KG1 (cell line): ENCODE data around the gene ZNF487.
A peak's percentile ranks its signal among the peaks of the same experiment; 100 is the strongest.
"Not testable (repeated sequence)": the region's sequence is repeated elsewhere in the genome, so short reads cannot be mapped to it uniquely, and the experiment has no call there.

Experiments used
- DNase-seq: peaks from one replicate; lab custom pipeline; 2025; lab: John Stamatoyannopoulos, UW

The ZNF487 gene

DNA sequence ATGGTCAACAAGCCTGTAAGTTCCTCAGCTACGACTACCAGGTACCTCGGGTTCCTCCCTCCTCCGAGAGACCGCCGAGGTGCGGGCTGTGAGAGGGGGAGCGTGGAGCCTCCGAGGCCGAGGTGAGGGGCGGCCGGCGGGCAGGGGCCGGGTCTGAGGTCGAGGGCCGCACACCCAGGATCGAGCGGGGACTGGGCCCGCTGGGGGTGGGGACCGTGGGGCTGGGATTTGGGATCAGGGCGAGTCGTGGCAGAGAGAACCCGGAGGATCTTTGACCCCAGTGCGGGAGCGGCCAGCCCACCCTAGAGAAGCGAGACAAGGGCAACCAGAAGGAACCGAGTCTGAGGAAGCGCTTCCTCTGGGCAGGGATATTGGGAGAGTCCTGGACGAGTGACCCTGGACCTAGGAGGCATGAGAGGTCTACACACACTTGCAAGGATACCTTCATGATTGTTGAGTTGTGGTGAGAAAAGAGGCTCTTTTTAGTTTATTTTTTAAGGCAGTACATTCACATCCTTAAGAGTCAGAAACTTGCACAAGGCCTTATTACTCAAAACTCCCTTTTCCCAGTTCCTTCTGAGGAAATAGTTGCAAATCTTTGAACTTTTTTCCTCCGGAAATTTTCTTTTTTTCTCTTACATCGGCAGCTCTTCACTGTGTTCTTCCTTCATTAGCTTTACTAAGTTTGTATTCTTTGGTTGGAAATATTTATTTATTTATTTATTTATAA is 395 bp downstream of the ZNF487 start:
- no peak for DNase-seq

DNA sequence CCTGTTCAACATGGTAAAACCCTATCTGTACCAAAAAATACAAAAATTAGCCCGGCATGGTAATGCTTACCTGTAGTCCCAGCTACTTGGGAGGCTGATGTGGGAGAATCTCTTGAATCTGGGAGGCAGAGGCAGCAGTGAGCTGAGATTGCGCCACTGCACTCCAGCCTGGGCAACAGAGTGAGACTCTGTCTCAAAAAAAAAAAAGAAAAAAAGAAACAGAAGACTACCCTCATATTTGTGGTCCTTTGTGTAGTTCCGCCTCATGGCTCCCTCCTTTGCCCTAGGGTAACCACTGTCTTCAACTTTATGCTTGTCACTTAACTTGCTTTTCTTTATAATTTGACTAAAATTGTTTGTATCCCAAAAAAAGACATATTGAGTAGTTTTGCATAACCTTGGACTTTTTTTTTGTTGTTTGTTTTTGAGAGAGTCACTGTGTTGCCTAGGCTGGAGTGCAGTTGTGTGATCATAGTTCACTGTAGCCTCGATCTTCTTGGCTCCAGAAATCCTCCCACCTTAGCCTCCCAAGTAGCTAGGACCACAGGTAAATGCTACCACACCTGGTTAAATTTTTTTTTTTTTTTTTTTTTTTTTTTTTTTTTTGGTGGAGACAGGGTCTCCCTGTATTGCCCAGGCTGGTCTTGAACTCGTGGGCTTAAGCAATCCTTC is 3.7 kb downstream of the ZNF487 start:
- DNase-seq, result no peak

DNA sequence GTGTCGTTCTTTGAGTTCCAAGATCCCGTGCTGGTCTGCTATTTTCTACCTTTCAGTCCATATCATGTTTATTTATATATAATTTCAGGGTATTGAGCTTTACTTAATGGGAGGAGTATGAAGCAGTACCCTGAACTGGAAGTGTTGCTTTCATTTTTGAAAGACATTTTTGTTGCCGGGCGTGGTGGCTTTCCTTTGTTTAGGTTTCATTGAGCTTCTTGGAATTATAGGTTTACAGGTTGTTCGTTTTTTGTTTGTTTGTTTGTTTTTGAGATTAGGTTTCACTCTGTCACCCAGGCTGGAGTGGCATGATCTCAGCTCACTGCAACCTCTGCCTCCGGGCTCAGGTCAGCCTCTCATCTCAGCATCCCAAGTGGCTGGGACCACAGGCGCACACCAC is 7.4 kb downstream of the ZNF487 start:
- no peak for DNase-seq

DNA sequence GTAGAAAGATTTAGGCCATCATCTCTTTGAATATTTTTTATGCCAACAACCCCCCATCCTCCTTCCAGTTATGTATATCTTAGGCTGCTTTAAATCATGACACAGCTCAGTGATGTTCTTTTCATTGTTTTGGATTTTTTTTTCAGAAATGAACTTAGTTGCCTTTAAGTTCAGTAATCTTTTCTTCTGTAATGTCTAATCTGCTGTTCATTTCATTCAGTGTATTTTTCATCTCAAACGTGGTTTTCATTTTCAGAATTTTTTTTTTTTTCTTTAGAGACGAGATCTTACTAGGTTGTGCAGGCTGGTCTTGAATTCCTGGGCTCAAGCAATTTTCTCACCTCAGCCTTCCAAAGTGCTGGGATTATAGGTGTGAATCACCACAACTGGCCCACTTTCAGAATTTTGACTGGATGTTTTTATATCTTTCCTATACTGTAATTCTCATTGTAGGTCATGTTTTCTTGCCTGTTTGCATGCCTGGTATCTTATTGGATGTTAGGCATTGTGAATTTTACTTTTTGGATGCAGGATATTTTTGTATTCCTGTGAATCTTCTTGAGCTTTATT is 8.1 kb downstream of the ZNF487 start:
- DNase-seq, result no peak

DNA sequence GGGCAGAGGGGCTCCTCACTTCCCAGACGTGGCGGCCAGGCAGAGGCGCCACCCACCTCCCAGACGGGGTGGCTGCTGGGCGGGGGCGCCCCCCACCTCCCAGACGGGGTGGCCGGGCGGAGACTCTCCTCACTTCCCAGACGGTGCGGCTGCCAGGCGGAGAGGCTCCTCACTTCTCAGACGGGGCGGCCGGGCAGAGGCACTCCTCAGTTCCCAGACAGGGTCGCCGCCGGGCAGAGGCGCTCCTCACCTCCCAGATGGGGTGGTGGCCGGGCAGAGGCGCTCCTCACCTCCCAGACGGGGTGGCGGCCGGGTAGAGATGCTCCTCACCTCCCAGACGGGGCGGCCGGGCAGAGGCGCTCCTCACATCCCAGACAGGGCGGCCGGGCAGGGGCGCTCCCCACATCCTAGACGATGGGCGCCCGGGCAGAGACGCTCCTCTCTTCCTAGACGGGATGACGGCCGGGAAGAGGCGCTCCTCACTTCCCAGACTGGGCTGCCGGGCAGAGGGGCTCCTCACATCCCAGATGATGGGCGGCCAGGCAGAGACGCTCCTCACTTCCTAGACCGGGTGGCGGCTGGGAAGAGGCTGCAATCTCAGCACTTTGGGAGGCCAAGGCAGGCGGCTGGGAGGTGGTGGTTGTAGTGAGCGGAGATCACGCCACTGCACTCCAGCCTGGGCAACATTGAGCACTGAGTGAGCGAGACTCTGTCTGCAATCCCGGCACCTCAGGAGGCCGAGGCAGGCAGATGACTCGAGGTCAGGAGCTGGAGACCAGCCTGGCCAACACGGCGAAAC is 9.5 kb downstream of the ZNF487 start:
- DNase-seq, result not testable (repeated sequence)

DNA sequence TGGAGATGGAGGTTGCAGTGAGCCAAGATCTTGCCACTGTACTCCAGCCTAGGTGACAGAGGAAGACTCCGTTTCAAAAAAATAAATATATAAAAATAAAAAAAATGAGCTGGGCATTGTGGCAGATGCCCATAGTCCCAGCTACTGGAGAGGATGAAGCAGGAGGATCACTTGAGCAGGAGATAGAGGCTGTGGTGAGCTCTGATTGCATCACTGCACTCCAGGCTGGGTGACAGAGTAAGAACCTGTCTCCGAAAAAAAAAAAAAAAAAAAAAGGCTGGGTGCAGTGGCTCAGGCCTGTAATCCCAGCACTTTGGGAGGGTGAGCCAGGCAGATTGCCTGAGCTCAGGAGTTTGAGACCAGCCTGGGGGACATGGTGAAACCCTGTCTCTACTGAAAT is 11.8 kb downstream of the ZNF487 start:
- DNase-seq, result no peak

DNA sequence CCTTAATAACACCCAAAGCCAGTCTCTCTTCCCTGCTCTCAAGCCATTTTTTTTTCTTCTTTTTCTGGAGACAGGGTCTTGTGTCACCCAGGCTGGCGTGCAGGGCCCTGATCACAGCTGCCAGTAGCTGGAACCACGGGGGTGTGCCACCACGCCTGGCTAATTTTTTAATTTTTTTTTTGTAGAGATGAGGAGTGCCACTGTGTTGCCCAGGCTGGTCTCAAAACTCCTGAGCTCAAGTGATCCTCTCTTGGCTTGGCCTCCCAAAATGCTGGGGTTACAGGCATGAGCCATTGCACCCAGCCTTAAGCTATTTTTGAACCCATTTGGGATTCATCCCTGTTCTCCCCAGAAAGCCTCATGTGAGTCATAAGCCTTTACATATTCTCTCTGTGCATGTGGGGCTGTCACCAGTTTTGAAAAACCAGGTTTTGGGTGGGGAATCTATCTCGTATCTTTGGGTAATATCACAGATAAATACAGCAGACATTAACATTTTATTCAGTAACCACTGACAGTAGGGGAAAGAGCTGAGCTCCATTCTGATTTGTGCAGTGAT is 15.5 kb downstream of the ZNF487 start:
- no peak for DNase-seq

DNA sequence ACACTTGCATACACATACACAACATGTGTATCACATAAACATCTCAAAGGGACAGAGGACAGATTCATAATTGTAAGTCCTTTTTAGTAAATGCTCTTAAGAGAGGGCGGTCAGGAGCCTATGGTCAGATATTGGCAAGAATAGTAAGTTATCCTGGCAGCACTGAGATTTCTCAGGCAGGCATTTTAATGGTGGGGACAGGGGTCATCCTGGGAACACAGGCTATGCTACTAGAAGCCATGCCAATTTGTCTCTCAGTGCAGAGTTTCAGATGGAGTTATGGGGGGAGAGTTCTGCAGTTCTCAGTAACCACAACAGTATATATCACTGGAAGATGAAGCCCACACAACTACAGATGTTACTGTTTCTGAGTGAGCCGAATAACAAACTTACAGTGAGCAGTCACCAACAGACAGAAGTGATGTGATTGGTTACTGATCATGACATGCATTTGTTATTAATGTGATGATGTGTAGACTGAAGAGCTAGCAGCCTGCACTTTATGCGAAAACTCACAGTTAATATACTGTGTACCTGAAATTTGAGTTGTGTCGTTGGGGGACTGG is 16.4 kb downstream of the ZNF487 start:
- no peak for DNase-seq

DNA sequence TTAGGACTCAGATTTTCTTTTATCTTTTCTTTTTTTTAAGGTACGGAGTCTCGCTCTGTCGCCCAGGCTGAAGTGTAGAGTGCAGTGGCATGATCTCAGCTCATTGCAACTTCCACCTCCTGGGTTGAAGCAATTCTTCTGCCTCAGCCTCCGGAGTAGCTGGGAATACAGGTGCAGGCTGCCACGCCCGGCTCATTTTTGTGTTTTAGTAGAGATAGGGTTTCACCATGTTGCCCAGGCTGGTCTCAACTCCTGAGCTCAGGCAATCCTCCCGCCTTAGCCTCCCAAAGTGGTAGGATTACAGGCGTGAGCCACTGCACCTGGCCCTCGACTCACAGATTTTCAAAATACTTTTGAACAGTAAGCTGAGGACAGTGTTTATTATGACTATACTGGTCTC is 17.1 kb downstream of the ZNF487 start:
- not testable (repeated sequence) for DNase-seq

DNA sequence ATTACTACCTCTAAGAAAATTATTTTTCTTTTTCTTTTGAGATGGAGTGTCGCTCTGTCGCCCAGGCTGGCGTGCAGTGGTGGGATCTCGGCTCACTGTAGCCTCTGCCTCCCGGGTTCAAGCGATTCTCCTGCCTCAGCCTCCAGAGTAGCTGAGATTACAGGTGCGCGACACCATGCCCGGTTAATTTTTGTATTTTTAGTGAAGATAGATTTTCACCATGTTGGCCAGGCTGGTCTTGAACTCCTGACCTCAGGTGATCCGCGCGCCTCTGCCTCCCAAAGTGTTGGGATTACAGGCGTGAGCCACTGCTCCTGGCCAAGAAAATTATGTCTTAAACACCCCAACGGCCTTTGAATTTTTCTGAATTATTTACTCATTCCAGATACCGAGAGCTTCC is 19.6 kb downstream of the ZNF487 start:
- DNase-seq, result not testable (repeated sequence)

DNA sequence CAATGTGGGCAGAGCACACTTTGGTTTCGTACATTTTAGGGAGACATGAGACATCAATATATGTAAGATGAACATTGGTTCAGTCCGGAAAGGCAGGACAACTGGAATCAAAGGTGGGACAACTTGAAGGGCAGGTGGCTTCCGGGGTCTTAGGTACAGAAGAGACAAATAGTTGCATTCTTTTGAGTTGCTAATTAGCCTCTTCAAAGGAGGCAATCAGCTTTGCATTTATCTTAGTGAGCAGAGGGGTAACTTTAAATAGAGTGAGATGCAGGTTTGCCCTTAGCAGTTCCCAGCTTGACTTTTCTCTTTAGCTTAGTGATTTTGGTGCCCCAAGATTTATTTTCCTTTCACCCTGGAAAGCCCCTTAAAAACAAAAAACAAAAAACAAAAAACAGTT is 21.3 kb downstream of the ZNF487 start:
- no peak for DNase-seq

DNA sequence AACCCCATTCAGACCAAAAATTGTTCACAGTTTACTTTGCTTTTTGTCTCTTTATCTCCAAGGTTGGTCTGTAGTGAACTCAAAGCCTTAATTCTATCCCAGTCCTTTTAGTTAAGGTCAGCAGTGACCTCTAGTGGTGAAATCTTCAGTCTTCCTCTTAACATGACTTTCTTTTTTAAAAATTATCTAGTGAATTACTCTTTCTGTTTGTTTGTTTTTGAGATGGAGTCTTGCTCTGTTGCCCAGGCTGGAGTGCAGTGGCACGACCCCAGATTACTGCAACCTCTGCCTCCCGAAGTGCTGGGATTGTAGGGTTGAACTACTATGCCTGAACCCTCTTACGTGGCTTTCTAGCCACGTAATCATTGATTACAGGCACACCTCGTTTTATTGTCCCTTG is 25.0 kb downstream of the ZNF487 start:
- peak; percentile 74 for DNase-seq

DNA sequence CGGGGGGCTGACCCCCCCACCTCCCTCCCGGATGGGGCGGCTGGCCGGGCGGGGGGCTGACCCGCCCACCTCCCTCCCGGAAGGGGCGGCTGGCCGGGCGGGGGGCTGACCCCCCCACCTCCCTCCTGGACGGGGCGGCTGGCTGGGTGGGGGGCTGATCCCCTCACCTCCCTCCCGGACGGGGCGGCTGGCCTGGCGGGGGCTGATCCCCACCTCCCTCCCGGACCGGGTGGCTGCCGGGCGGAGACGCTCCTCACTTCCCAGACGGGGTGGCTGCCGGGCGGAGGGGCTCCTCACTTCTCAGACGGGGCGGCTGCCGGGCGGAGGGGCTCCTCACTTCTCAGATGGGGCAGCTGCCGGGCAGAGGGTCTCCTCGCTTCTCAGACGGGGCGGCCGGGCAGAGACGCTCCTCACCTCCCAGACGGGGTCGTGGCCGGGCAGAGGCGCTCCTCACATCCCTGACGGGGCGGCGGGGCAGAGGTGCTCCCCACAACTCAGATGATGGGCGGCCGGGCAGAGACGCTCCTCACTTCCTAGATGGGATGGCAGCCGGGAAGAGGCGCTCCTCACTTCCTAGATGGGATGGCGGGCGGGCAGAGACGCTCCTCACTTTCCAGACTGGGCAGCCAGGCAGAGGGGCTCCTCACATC is 28.3 kb downstream of the ZNF487 start:
- DNase-seq, result not testable (repeated sequence)

DNA sequence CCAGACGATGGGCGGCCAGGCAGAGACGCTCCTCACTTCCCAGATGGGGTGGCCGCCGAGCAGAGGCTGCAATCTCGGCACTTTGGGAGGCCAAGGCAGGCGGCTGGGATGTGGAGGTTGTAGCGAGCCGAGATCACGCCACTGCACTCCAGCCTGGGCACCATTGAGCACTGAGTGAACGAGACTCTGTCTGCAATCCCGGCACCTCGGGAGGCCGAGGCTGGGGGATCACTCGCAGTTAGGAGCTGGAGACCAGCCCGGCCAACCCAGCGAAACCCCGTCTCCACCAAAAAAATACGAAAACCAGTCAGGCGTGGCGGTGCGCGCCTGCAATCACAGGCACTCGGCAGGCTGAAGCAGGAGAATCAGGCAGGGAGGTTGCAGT is 28.8 kb downstream of the ZNF487 start:
- DNase-seq, result not testable (repeated sequence)

DNA sequence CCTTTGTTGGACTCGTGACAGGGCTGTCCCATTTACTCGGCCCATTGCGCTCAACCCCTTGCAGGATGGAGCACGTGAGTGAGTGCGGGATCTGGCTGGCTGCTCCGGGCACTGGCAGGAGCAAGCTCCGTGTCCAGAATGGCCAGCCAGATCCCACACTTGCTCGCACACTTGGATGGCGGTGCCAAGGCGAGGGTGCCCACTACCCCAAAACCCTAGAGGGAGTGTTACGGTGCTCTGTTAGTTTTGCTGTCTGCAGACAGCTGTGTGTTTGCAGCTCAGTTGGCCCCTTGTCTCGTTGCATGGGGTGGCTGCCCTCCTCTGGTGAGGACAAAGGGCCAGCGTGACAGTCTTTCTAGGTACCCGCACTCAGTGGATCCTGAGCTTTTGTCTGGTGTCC is 34.2 kb downstream of the ZNF487 start:
- DNase-seq, result no peak

DNA sequence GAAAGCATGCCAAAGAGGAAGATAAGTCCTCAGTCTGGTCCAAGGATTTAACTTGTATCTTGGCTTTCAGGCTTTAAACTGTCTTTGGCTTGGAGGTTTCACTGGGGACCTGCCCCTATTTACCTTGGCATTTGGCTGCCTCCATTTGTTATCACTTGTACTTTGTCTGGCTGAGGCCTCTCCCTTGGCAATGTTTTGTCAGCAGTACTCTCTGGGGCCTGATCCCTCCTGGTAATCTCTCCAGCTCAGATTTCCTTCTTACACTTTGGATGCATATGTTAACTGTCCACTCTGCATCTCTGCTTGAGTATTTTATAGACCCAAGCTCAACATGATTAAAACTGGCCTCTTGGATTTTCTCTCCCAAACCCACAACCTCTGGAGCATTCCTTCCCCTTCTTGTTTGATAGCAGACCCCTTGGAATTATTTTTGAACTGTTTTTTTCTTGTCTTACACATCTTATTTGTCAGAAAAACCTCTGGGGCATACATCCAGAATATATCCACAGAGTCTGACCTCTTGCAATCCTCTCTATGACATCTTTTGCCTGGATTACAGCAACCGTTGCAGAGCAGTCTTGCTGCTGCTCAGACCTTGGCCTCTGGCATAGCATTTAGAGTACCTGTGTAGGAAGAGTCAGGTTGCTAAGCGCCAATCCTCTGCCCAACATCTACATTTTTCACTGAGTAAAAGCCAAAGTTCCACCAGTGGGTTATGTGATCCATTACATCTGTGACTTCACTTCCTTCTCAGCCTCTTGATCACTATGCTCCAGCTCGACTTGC is 35.2 kb downstream of the ZNF487 start:
- DNase-seq, result no peak

DNA sequence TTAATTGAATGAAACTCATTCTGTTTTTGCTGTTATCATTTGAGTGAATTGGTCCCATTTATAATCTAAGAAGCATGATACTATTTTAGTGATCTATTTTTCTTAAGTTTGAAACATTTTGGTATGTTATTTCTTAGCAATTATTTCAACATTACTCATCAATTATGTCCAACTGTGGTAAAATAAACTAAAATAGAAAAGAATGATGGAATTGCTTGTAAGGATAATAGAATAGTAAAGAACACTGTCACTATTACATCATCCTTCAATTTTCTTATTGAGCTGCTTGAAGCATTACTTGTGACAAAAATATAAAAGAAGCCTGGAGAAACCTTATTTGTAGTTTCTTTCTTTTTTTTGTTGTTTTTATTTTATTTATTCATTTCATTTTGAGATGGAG is 42.4 kb downstream of the ZNF487 start:
- no peak for DNase-seq

DNA sequence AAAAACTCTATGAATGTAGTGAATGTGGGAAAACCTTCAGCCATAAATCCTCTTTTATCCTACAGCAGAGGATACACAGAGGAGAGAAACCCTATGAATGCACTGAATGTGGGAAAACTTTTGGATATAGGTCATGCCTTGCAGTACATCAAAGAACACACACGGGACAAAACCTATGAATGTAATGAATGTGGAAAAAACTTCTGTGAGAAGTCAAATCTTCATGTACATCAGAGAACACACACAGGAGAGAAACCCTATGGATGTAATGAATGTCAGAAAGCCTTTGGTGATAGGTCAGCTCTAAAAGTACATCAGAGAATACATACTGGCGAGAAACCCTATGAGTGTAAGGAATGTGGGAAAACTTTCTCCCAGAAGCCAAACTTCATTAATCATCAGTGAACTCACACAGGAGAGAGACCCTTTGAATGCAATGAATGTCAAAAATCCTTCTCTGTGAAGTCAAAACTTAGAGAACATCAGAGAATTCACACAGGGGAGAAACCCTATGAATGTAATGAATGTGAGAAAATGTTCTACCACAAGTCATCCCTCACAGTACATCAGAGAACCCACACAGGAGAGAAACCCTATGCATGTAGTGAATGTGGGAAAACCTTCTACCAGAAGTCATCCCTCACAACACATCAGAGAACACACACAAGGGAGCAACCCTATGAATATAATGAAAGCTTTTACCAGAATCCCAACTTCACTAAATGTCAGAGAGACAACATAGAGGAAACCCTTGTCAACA is 45.6 kb downstream of the ZNF487 start:
- DNase-seq, result no peak

DNA sequence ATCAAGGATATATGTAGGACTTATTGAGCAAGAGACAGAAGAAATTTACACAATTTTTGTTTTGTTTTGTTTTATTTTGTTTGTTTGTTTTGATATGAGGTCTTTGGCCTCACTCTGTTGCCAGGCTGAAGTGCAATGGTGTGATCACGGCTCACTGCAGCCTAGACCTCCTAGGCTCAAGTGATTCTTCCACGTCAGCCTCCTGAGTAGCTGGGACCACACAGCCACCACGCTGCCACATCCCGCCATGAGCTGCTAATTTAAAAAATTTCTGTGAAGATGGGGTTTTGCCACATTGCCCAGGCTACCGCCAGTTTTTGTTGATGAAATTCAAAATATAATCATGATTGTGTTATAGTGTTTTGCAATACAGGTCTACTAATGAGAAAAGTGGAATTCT is 54.9 kb downstream of the ZNF487 start:
- DNase-seq, result no peak

DNA sequence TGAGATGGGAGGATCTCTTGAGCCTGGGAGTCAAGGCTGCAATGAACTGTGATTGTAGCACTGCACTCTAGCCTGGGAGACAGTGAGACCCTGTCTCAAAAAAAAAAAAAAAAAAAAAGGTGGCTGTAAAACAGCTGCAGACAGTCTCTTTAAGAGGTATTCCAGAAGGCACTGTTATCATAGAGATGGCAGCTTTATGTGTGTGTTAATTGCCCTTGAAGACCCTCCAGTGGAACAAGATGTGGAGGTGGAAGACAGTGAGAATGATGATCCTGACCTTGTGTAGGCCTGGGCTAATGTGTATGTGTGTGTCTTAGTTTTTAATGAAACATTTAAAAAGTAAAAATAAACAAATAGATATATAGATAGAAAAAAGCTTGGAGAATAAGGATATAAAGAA is 66.0 kb downstream of the ZNF487 start:
- DNase-seq, result no peak
